ENCODE results near the gene FADS2.

GRCh38 chr11:61793829-61794204 is 34.3 kb upstream of the FADS2 start:
- TF ChIP-seq EZH2 (IDR thresholded peaks at IDR 0.05; ENCODE audit: low read length, unreplicated experiment) (no peak), CTCF (conservative IDR thresholded peaks at IDR 0.05; ENCODE audit: low read depth, low read length) (no peak)
